ENCODE data around the gene FNDC8.
"Not testable (repeated sequence)": the region's sequence is repeated elsewhere in the genome, so short reads cannot be mapped to it uniquely, and the experiment has no call there.

The FNDC8 gene

GRCh38 chr17:35174835-35175334, 53.5 kb downstream of the FNDC8 start:
- Histone ChIP-seq H2AFZ (ENCODE audit: low read depth, low read length) (no peak overlapping the region), H3K4me3 (ENCODE audit: low read length) (no peak overlapping the region), H3K27me3 (ENCODE audit: low read depth, low read length) (no peaks in the 10 kb centered on the region), H3K9ac (ENCODE audit: low read length) (no peak overlapping the region), H3K4me2 (ENCODE audit: low read length) (no peak overlapping the region), H3K79me2 (ENCODE audit: low read length) (no peaks in the 10 kb centered on the region), H4K20me1 (ENCODE audit: insufficient read depth, low read length) (no peaks in the 10 kb centered on the region), H3K36me3 (replicated peaks; ENCODE audit: low read depth, low read length) (no peaks in the 10 kb centered on the region), H3K9me3 (ENCODE audit: insufficient read depth, low read length) (no peaks in the 10 kb centered on the region), H3K27ac (ENCODE audit: low read length) (no peak overlapping the region), H3K4me1 (ENCODE audit: low read length) (no peaks in the 10 kb centered on the region)
- TF ChIP-seq CTCF (IDR thresholded peaks at IDR 0.05; ENCODE audit: low read depth, low read length) (no peak), EZH2phosphoT487 (IDR thresholded peaks at IDR 0.05; ENCODE audit: low read depth) (no peak)

GRCh38 chr17:35175638-35176415, 54.4 kb downstream of the FNDC8 start:
- Histone ChIP-seq H3K79me2 (ENCODE audit: low read length) (no peaks in the 10 kb centered on the region), H3K27ac (ENCODE audit: low read length) (no peak overlapping the region), H3K9ac (ENCODE audit: low read length) (no peak overlapping the region), H4K20me1 (ENCODE audit: insufficient read depth, low read length) (no peaks in the 10 kb centered on the region), H3K4me1 (ENCODE audit: low read length) (no peaks in the 10 kb centered on the region), H3K4me2 (ENCODE audit: low read length) (no peak overlapping the region), H3K9me3 (ENCODE audit: insufficient read depth, low read length) (no peaks in the 10 kb centered on the region), H2AFZ (ENCODE audit: low read depth, low read length) (no peak overlapping the region), H3K4me3 (ENCODE audit: low read length) (no peak overlapping the region), H3K36me3 (replicated peaks; ENCODE audit: low read depth, low read length) (no peaks in the 10 kb centered on the region), H3K27me3 (ENCODE audit: low read depth, low read length) (no peaks in the 10 kb centered on the region)
- no peak for TF ChIP-seq EZH2phosphoT487 (IDR thresholded peaks at IDR 0.05; ENCODE audit: low read depth)
- no peak for TF ChIP-seq CTCF (IDR thresholded peaks at IDR 0.05; ENCODE audit: low read depth, low read length)

GRCh38 chr17:35176897-35177296, 55.5 kb downstream of the FNDC8 start:
- Histone ChIP-seq H3K79me2 (ENCODE audit: low read length) (no peaks in the 10 kb centered on the region), H3K27ac (ENCODE audit: low read length) (no peak overlapping the region), H3K4me2 (ENCODE audit: low read length) (no peak overlapping the region), H3K9me3 (ENCODE audit: insufficient read depth, low read length) (no peaks in the 10 kb centered on the region), H3K27me3 (ENCODE audit: low read depth, low read length) (no peaks in the 10 kb centered on the region), H3K36me3 (replicated peaks; ENCODE audit: low read depth, low read length) (no peaks in the 10 kb centered on the region), H3K4me3 (ENCODE audit: low read length) (no peak overlapping the region), H3K4me1 (ENCODE audit: low read length) (no peaks in the 10 kb centered on the region), H3K9ac (ENCODE audit: low read length) (no peak overlapping the region), H2AFZ (ENCODE audit: low read depth, low read length) (no peak overlapping the region), H4K20me1 (ENCODE audit: insufficient read depth, low read length) (no peaks in the 10 kb centered on the region)
- TF ChIP-seq EZH2phosphoT487 (IDR thresholded peaks at IDR 0.05; ENCODE audit: low read depth), result no peak
- no peak for TF ChIP-seq CTCF (IDR thresholded peaks at IDR 0.05; ENCODE audit: low read depth, low read length)

GRCh38 chr17:35179379-35179778, 58.0 kb downstream of the FNDC8 start:
- H3K4me3 ChIP-seq (ENCODE audit: low read length); H3K4me1 ChIP-seq (ENCODE audit: low read length); H3K4me2 ChIP-seq (ENCODE audit: low read length); H3K9me3 ChIP-seq (ENCODE audit: insufficient read depth, low read length); H3K79me2 ChIP-seq (ENCODE audit: low read length); H2AFZ ChIP-seq (ENCODE audit: low read depth, low read length); H3K36me3 ChIP-seq (replicated peaks; ENCODE audit: low read depth, low read length); H3K27me3 ChIP-seq (ENCODE audit: low read depth, low read length); H3K27ac ChIP-seq (ENCODE audit: low read length); H3K9ac ChIP-seq (ENCODE audit: low read length); H4K20me1 ChIP-seq (ENCODE audit: insufficient read depth, low read length): not testable (repeated sequence)
